NCI-H2029 (cell line): Measurements from ENCODE around the gene MTA1.
A peak's percentile ranks its signal among the peaks of the same experiment; 100 is the strongest.

ENCODE experiments used
- DNase-seq: peaks from one replicate; lab custom pipeline; 2025; lab: John Stamatoyannopoulos, UW

MTA1 gene

DNA sequence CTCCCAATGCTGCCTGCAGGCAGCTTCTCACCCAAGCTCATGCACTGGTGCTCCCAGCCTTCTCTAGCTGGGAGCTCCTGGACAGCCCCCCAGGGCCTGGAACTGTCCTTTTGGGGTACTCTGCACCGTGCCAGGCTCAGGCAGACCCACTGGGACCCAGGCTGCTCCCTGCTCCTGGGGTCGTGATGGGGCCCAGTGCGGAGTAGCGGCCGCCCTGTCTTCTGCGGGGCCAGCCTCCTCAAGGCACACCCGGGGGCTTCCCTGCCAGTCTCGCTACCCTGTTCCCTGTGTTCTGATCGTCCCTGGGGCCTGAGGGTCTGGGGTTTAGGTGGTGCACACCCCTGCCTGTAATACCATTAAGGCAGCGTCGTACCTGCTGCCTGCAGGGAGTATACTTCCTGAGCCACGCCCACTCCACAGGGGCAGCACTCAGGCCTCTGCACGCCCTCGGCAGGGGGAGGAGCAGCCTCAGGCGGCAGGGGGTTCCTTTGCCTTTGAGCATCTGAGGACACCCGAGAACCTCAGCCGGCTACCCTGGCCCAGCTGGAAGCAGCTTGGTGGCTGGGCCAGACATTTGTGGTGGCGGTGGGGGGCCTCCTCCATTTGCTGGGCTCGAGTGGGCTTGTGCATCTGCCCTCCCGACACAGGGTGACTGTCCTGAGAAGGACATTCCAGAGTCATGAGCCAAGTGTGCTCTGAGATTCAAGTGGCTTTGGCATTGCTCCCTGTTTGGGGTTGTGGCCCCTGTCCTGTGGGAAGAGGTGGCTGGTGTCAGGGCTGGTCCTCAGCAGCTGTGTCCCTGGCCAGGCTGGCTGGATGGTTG lies 45.8 kb downstream of the MTA1 start:
- no peak for DNase-seq

DNA sequence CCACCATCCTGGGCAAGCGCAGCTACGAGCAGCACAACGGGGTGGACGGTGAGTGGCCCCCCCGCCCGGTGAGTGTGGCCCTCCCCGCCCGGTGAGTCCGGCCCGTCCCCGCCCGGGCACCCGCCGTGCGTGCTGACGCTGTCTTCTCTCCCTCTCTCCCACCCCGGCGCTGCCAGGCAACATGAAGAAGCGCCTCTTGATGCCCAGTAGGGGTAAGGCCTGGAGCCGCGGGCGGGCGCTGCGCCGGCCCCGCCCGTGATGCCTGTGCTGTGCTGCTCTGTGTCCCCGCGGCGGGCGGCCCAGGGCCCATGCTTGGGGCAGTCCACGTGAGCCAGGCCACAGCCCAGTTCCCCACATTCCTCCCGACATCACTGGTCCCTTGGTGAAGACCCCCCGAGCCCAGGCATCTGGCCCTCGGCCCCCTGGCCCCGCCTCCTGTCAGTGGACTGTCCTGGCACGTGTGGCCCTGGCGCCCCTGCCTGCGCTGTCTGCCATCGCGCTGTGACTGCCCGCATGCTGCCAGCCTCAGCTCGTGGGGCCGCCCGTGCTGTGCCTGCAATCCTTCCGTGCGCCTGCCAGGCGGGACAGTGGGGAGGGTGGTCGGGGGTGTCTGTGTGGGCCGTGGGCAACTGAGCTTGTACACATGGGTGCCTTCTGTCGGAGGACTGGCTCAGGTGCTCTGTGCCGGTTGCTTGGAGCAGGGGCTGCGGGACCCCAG lies 47.1 kb downstream of the MTA1 start:
- no peak for DNase-seq

DNA sequence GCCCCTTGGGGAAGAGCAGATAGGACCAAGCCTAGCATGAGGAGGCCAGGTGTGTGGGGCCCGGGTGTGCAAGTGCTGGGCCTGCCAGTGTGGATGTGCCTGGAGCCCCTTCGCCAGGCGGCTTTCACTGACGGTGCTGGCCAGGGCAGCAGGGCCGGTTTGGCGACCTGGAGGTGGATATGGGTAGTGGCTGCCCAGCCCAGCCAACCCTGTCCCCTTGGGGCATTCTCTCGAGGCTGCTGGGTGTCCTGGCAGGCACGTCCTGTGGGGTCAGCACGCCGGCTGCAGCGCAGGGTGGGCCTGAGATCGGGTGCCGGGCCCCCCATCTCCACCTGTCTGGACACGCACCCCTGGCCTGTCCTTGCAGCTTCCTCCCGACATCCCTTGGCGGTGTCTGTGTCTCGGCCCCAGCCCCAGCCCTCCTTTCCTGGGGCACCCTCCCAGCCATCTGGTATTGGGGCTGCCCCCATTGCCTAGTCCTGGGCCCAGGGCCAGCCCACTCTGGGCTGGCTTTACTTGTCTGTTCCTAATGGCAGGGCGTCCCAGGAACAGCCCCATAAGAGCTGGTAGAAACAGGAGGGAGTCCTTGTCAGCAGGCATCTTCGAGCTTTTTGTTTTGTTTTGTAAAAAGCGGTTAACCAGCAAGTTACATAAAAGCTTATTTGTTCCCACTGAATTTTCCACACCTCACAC lies 47.8 kb downstream of the MTA1 start:
- no peak for DNase-seq

DNA sequence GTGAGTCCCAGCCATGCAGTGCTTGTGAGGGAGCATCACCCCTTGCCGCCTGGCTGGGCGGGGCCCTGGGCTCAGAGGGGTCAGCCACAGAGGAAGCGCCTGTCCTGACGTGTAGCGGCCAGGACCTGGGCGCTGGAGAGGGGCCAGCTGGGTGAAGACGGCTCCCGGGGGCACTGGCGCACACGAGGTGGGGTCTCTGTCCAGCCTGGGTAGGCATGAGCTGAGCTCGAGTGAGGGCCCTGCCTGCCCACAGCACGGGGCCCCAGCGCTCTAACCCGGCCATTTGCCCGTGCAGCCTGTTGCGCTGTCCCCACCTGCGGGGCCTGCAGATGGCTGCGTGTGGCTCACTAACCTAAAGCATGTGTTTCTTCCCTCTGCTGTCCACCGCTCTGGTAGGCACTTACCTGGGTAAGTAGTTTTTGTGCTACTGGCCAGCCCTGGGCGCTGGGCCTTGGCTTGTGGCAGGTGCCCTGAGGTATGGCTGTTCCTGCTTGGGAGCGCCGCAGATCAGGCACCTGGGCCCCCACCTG lies 48.4 kb downstream of the MTA1 start:
- no peak for DNase-seq

DNA sequence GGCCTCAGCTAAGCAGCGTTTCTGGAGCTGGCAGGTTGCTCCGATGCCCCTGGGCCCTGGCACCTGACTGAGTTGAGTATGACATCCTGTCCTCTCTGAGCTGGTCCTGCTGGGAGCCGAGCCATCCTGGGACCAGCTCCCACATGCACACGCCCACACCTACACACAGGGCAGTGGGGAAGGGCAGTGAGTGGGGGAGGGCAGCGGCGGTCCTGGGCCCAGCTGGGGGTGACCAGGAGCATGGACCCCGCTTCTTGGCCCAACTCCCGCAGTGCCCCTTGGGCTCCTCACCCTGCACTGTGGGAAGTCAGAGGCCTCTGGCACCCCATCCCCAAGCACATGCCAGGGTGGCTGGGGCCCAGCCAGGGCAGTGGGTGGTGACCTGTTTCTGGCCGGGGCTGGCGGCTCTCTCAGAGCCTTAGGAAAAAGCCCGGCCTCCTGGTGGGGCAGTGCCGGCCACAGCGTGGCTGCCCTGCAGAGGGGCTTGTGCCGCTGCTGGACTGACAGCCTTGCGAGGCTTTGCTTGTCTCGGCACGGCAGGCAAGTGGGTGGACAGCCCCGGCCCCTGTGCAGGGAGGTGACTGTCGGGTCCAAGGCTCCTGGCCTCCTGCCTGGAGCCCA lies 49.1 kb downstream of the MTA1 start:
- no peak for DNase-seq

DNA sequence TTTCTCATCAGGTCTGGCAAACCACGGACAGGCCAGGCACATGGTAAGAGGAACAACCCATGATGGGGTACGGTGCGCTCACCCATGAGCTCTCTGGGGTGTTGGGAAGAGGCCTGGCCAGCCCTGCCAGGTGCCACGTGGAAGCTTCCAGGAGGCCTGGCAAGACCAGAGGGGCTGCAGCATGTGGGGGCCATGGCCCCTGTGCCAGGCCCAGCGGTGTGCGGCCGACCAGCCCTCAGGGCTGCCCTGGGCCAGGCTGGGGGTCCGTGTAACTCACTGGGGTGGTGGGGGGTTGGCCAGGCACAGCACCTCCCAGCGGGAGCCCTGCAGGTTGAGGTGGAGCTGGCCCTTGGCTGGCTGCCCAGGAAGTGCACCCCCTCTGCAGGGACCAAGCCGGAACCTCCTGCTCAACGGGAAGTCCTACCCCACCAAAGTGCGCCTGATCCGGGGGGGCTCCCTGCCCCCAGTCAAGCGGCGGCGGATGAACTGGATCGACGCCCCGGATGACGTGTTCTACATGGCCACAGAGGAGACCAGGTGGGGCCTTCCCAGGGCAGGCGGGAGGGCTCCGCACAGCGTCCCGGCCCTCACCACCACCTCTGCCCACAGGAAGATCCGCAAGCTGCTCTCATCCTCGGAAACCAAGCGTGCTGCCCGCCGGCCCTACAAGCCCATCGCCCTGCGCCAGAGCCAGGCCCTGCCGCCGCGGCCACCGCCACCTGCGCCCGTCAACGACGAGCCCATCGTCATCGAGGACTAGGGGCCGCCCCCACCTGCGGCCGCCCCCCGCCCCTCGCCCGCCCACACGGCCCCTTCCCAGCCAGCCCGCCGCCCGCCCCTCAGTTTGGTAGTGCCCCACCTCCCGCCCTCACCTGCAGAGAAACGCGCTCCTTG lies 50.1 kb downstream of the MTA1 start:
- no peak for DNase-seq

DNA sequence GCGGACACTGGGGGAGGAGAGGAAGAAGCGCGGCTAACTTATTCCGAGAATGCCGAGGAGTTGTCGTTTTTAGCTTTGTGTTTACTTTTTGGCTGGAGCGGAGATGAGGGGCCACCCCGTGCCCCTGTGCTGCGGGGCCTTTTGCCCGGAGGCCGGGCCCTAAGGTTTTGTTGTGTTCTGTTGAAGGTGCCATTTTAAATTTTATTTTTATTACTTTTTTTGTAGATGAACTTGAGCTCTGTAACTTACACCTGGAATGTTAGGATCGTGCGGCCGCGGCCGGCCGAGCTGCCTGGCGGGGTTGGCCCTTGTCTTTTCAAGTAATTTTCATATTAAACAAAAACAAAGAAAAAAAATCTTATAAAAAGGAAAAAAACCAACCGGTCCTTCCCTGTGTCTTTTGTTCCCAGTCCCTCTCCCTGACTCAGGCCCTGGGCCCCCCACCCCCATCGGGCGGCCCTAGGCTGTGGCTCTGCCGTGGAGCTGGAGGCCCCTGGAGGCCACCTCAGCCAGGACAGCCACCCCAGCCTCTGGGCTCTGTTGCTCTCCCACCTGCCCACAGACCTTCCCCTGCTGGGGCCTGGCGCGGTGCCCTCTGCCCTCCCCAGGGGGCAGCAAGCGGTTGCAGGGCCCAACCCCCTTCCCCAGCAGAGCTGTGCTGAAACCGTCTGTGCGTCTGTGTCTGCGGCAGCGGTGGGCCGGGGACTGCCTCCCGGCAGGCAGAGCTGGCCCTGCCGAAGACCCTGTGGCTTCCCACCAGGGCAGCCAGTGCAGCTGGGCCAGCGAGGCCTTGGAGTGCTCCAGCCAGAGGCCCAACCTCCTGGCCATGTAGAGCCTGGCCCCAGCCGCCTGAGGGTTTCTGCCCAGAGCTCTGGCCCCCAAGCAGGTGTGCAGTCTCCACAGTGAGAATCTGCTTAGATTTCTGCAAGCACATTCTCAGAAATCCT lies 51.0 kb downstream of the MTA1 start:
- no peak for DNase-seq

DNA sequence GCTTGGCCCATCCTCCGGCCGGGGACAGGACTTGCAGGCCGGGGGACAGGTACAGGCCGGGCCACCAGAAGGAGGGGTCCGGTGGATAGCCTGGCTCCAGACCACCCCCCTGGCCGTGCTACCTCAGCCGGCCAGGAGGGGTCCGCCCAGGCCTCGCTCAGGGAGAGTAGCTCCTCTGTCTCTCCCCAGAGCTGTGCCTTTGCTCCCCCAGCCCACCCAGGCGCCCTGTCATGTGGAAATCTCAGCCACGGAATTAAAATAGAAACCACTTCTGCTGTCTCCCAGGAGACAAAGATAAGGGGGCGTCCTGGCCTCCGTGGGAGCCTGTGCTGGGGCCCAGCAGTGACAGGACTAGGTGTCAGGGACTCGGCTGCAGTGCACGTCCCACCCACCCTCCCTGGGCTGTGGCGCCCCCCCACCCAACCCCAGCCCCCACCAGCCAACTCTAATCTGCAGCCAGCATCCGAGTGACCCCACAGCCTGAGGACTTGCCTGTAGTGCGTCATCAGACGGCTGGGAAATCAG lies 51.7 kb downstream of the MTA1 start:
- DNase-seq = no peak

DNA sequence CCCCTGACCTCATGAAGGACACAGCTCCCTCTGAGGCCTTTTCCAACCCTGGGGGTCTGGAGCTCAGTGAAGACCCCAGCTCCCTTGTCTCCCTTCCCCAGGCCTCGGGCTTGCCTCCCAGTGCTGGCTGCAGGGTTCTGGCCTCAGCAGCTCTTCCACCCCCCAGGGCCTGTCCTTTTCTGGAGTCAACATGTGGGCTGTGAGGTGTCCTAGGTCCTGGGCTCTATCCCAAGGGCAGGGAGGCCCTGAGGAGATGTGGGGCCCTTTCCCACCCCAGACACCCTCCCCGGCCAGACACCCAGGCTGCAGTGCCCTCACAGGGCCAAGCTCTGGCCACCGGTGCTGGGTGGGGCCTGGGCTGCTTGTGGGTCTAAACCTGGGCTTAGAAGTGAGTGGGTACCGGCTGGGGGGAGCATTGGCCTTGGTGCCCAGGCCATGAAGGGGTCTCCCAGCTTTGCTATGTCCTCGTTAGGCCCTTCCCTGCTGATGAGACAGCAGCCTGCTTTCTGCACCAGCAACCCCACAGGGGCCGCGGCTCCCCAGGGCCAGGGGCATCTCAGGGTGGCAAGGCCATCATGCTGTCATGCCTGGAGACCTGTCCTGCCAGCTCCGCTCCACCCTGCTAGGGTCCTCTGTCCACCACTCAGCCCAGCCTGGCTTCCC lies 52.3 kb downstream of the MTA1 start:
- DNase-seq = no peak

DNA sequence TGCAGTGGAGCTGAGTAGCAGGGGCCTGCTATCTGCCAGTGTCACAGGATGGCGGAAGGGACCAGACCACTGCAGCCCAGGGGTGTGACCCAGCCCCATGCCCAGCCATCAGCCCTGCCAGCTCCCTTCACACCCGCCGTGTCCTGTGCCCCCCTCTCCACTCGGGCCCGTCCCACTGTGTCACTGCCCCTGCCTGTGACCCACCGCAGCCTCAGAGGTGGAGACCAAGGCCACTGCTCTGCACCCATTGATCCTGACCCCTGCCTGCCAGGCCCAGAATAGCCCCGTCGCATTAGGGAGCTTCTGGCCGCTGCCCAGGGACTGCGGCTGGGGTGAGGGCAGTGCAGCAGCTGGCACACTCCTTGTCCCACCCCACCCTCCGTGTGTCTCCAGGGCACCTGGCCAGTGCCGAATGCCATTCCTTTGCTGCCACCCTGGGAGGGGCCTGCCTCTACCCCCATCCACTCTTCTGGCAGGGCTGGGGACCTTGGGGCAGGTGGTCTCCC lies 52.9 kb downstream of the MTA1 start:
- DNase-seq = no peak

DNA sequence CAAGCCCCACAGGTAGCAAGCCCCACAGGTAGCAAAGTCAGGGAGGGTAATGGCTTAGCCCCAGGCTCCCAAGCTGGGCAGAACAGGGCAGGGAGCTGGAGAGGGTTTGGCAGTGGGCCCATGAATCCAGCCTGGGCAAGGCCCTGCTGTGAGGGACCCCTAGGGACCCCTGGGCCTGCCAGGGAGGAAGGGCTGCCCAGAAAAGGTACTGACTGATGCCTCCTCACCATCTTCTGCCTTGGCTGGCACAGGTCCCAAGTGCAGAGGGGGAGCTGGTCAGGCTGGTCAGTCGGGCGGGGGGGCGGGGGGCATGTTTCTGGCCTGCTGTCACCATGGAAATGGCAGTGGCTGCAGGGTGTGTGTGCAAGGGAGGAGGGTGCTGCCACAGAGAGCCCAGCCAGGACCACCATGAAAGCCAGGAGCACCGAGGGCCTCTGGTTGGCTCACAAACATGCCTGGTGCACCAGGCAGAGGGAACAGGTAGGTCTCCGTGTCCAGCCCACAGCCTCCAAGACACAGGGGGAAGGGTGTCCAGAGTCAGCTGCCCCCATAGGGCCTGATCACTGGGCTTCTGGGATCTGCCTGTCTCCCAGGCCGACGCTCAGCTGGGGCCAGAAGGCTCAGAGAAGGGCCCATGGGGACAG lies 53.5 kb downstream of the MTA1 start:
- DNase-seq = no peak

DNA sequence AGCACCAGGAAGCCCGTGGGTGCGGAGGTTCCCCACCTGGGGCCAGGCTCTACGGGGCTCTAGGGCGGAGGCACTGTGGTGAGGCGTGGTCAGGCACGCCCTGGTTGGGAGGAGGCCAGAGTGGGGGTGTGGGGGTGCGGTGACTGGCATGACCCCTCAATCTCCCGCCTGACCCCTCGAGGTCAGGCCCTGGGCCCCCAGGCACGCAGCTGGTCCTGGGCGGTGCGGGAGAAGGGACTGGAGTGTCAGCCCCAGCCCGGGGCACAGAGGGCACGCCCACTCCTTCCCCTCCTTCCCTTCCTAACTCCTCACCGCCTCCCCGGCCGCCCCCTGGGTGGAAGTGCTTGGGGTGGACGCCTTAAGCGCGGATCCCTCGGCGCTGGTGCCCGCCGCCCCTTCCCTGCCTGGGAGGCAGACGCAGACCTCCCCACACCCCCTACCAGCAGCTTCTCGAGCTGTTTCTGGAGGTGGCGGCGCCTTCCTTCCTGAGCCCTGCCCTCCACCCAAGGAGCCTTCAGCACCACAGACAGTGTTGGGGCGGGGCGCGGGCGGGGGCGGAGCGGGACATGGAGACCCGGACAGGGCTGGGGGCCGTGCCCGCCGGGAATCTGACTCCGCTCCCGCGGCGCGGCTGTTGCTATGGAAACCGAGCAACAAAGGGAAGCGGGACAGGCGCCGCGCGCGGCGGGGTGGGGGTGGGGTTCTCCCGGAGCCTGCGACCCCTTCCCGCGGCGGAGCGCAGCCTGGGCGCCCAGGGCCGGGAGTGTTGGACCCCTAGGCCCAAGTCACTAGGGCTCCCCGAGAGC lies 54.3 kb downstream of the MTA1 start:
- peak; percentile 81 for DNase-seq

DNA sequence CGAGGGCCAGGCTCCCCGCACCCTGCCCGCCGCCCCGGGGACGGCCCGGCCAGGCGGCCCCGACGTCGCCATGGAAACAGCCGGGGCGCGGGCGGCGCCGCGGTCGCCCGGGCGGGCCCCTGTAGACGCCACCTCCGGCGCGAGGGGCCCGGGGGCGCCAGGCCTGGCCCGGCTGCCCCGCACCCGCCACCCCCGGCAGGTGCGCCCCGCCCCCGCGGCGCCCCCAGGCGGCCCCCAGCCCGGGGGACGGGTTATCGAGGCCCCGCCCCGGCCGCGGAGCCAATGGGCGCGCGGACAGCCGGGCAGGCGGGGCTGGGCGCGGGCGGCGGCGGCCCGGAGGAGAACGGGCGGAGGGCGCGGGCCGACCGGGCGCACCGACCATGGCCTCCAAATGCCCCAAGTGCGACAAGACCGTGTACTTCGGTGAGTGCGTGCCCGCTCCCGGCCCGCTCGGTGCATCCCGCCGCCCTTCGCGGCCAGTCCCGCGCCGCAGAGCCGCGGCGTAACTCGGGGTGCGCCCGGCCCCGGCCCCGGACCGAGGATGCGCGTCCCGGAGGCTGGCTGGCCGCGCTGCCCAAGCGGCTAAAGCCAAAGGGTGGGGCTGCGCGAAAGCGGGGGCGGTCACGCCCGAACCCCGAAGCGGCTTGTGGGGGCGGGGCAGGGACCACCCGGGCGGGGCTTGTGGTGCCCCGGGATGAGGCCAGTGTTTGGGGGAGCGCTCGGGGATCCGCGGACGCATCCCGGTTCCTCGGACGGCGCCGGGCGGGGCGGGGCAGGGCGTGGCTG lies 55.0 kb downstream of the MTA1 start, which contains the start of gene CRIP2:
Gene CRIP2, plus strand, starts transcription at position 339 of the 786 bp plus-strand sequence. Its CDS starts 42 bp downstream, at position 381.
- no peak for DNase-seq

DNA sequence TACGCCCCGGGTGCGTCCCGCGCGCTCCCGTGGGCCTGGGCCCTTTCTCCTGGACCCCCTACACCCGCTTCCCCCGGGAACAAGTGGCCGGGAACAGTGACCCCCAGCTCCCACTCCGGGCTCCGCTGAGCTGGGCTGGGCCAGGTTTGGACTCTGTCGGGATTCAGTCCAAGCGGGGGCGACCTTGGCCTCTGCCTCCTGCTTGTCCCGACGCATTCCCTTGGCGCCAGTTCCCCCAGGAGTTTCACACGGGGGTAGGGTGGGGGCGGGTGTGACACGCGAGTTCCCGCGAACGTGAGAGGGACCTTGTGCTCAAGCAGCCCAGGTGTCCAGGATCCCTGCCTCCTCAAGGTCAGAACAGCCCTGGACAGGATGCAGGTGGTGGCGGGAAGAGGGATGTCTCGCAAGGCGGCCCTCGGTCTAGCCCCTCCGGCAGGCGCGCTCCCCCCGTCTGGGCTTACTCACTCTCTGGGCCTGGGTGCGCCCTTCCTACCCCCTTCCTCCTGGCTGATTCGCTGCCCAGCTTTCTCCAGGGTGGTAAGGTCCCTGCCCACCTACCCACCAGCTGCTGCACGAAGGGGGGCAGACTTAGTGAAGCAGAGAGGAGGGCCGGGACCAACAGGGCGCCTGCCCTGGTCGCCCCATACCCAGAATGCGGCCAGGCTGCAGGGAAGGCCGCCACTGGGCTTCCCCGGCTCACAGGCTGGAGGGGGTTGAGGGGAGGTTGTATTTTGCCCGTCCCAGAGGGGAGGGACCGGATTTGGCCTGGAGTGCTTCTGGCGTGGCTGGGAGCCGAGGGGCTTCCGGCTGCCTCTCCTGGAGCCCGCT lies 55.9 kb downstream of the MTA1 start:
- DNase-seq = no peak

DNA sequence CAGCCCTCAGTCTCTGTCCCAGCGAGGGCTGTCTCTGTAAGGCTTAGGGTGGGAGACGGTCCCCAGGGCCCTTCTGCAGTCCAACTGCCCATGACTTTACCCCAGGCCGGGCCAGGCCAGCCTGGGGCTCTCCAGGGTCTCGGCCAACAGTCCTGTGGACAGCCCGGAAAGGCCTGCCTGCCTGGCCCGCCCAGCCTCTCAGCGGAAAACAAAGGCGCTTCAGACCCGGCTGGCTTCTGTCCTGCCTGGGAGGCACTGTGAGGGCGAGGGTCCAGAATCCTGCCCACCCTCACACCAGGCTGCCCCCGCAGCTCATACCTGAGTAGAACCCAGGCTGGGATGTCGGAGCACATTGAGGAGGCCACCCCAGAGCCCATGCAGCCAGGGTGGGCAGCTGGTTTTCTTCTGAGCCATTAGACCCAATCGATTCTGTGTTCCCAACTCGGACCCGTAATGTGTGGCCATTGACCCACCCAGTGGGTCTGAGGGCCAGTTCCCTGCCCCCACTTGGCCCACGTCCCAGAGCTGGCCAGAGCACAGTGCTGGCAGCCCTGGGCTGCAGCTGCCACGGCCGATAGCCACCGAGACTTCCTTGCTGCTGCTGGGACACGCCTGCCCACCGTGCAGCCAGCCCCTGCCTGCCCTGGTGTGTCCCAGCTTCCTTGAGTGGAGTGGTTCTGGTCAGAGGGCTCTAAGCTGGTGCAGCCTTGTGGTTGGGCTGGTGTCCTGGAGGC lies 56.6 kb downstream of the MTA1 start:
- peak; percentile 41 for DNase-seq
